ENCODE data around the gene RBM33. TPM values are rescaled to one million over a fixed set of nuclear protein-coding genes. Genes with fewer than 3 reads are reported as not detected.
A peak's percentile ranks its signal among the peaks of the same experiment; 100 is the strongest.

Gene RBM33
- polyA plus RNA-seq, 3 donors = 15.0 to 27.7 (median 22.2) TPM

DNA sequence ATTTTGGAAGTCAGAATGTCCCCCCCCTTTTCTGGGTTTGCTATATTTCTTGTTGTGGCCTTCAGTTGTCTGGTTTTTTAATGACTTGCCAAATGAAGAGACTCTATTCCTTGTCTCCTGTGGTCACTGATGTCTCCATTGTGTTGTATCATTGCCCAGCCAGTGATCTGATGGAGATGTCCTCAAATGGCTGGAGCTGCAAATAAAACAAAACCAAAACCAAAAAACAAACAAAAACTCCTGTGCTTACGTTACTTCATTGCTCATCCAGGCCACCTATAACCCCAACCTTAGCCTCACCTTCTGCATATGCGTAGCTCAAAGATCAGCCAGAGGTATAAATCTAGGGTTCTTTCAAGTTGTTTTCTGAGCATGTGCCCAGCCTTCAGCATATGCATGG lies 5.1 kb downstream of the RBM33 start:
- no peak for DNase-seq
- Mint-ChIP-seq H3K27me3 (ENCODE audit: low read depth in 3 of 3) (no peaks in the 10 kb centered on the region), H3K36me3 (peaks cover 29 to 33% of the 10 kb centered on the region in 2 donors), H3K4me3 (no peak overlapping the region), H3K4me1 (peaks cover 56% of the 10 kb centered on the region), H3K9me3 (peaks cover 3 to 17% (median 9%) of the 10 kb centered on the region in 7 donors), H3K27ac (peak overlapping the region in 3 of 7 donors; percentile 32 to 73 (median 44))
- 100% methylated on average over 2 of the region's 2 CpGs for WGBS (ENCODE audit: insufficient coverage)
- Histone ChIP-seq H2AFZ (ENCODE audit: insufficient read depth, low read depth, low read length, poor library complexity, severe bottlenecking) (no peak overlapping the region), H3K79me2 (ENCODE audit: insufficient read depth, low read length) (peaks cover 100% of the 10 kb centered on the region), H3K9ac (ENCODE audit: insufficient read depth, low read length, poor library complexity, severe bottlenecking) (no peak overlapping the region), H3K4me2 (replicated peaks; ENCODE audit: extremely low read depth, low read length, poor library complexity, severe bottlenecking) (no peak overlapping the region), H3K27ac (ENCODE audit: low read depth in 1 of 2, low read length in 2 of 2) (no peak overlapping the region), H4K20me1 (ENCODE audit: insufficient read depth, low read length) (peaks cover 77% of the 10 kb centered on the region), H3K4me3 (replicated peaks in 1 of 3; ENCODE audit: low read depth in 2 of 3, low read length in 3 of 3) (no peak overlapping the region), H3K9me3 (replicated peaks in 1 of 2; ENCODE audit: control insufficient read depth in 1 of 2, insufficient read depth in 1 of 2, low read length in 2 of 2) (peaks cover 0 to 13% of the 10 kb centered on the region in 2 donors), H3K36me3 (replicated peaks in 1 of 2; ENCODE audit: control insufficient read depth in 1 of 2, insufficient read depth in 2 of 2, low read length in 2 of 2) (peaks cover 11 to 22% of the 10 kb centered on the region in 2 donors), H3K4me1 (ENCODE audit: control insufficient read depth in 1 of 2, insufficient read depth in 2 of 2, low read length in 2 of 2) (peaks cover 23 to 33% of the 10 kb centered on the region in 2 donors), H3K27me3 (ENCODE audit: control insufficient read depth in 2 of 2, insufficient read depth in 2 of 2, low read length in 2 of 2) (no peaks in the 10 kb centered on the region)
- intact Hi-C loops (cut with micrococcal nuclease) = loop anchor here (5.0 to 10.0 kb wide), 2 partner anchors 55 to 352 kb away; partner anchors contain the start of gene INSIG1 (in 1 of the 2)
- TF ChIP-seq CTCF (IDR thresholded peaks at IDR 0.05) = no peak

DNA sequence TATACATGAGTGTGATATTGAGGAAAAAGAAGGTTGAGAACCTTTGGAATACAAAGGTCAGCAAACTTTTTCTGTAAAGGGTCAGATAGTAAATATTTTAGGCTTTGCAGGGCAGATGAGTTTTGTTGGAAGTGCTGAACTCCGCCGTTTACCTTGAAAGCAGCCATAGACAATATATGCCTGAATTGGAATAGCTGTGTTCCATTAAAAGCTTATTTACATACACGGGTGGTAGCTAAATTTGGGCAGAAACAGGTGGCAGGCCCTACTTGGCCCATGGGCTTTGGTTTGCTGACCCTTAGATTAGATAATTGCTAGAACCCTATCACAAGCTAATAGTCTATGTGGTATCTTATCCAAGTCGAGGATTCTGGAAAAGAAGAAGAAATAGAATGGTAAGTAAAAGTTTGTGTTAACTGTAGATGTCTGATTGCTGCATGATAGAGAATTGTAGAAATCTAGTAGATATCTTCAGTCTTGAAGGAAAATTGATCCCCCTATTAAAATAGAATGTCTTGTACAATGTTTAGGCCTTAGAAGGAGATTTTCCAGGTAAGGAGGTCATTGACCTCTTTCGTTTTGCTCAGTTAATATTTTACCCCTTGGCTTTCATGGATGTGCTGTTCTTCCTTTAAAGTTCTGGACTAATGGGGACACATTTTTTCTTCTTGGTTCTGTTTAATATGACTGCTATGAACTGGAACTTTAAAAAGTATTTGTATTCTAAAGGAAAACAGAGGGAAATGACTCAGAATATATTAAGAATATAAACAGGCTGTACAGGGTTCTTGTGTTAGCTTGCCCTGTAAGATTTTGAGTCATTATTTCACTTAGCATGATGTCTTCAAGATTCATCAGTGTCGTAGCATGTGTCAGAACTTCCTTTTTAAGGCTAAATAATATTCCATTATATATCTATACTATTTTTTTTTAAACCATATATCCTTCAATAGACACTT lies 8.0 kb downstream of the RBM33 start:
- Histone ChIP-seq H2AFZ (ENCODE audit: insufficient read depth, low read depth, low read length, poor library complexity, severe bottlenecking) (no peak overlapping the region), H3K27ac (ENCODE audit: low read depth in 1 of 2, low read length in 2 of 2) (peak overlapping the region in 1 of 2 donors; percentile 63), H3K9me3 (replicated peaks in 1 of 2; ENCODE audit: control insufficient read depth in 1 of 2, insufficient read depth in 1 of 2, low read length in 2 of 2) (peaks cover 0 to 13% of the 10 kb centered on the region in 2 donors), H3K9ac (ENCODE audit: insufficient read depth, low read length, poor library complexity, severe bottlenecking) (no peak overlapping the region), H3K4me1 (ENCODE audit: control insufficient read depth in 1 of 2, insufficient read depth in 2 of 2, low read length in 2 of 2) (peaks cover 14 to 21% of the 10 kb centered on the region in 2 donors), H3K27me3 (ENCODE audit: control insufficient read depth in 2 of 2, insufficient read depth in 2 of 2, low read length in 2 of 2) (no peaks in the 10 kb centered on the region), H3K36me3 (replicated peaks in 1 of 2; ENCODE audit: control insufficient read depth in 1 of 2, insufficient read depth in 2 of 2, low read length in 2 of 2) (peaks cover 9 to 17% of the 10 kb centered on the region in 2 donors), H3K4me2 (replicated peaks; ENCODE audit: extremely low read depth, low read length, poor library complexity, severe bottlenecking) (no peak overlapping the region), H4K20me1 (ENCODE audit: insufficient read depth, low read length) (peaks cover 100% of the 10 kb centered on the region), H3K79me2 (ENCODE audit: insufficient read depth, low read length) (peaks cover 100% of the 10 kb centered on the region), H3K4me3 (replicated peaks in 1 of 3; ENCODE audit: low read depth in 2 of 3, low read length in 3 of 3) (no peak overlapping the region)
- WGBS (ENCODE audit: insufficient coverage) = no CpG with 5 or more reads among the region's 6 CpGs
- intact Hi-C loops (cut with micrococcal nuclease) = loop anchor here in 1 of 2 donors (5.0 kb wide), 1 partner anchor 1300 kb away; no protein-coding TSS in a partner anchor
- DNase-seq = peak in 2 of 3 donors; percentile 8 to 20
- no peaks in the 10 kb centered on the region for H3K27me3 Mint-ChIP-seq (ENCODE audit: low read depth in 3 of 3)
- H3K4me3 Mint-ChIP-seq = no peak overlapping the region
- H3K9me3 Mint-ChIP-seq = peaks cover 3 to 17% (median 9%) of the 10 kb centered on the region in 7 donors
- H3K4me1 Mint-ChIP-seq = peaks cover 43% of the 10 kb centered on the region
- peaks cover 21 to 27% of the 10 kb centered on the region in 2 donors for H3K36me3 Mint-ChIP-seq
- TF ChIP-seq CTCF (IDR thresholded peaks at IDR 0.05) = no peak
- H3K27ac Mint-ChIP-seq = peak overlapping the region in 4 of 7 donors; percentile 17 to 88 (median 62)
